HepG2 (cell line): ENCODE results near the gene PTPRE. TPM values are rescaled to one million over a fixed set of nuclear protein-coding genes. Genes with fewer than 3 reads are reported as not detected.

Source experiments
- ATAC-seq: fragments of 200-7000 bp; cut with Tn5 transposase; 3 replicates; pipeline ENCODE4 v1.9.1; 2020; ENCODE audit warnings: mild to moderate bottlenecking, moderate library complexity
- BruUV-seq: library from RNA; stranded (reverse); fragments of 400-500 nt; replicated peaks from 2 replicates; lab custom pipeline; 2021; lab: Mats Ljungman, UMichigan
- CTCF ChIA-PET: fragments of 300-600 bp; formaldehyde crosslinking; extraction: SDS; loops from one replicate; lab custom pipeline; 2021; ENCODE audit warnings: low total read pairs, inconsistent platforms, low intra/inter-chr PET ratio; lab: Yijun Ruan, JAX
- POLR2A ChIA-PET: fragments of 350-600 bp; sonication (Branson Sonifier 250); formaldehyde crosslinking; loops from one replicate; lab custom pipeline; 2020; ENCODE audit warnings: antibody characterized with exemption, inconsistent platforms; lab: Yijun Ruan, JAX
- DNase-seq: peaks from one replicate; pipeline ENCODE4 v3.0.0-alpha.2; 2015; ENCODE audit warnings: low spot score
- FAIRE-seq: peaks from 3 replicates; lab custom pipeline; 2011; peaks lifted over from hg19 to GRCh38; lab: Jason Lieb, UNC
- H2AFZ ChIP-seq: one replicate; pipeline ENCODE4 v1.6.1; 2011; ENCODE audit warnings: low read length, inconsistent platforms
- H3K27ac ChIP-seq: fragments of 300-600 bp; 3 replicates; pipeline ENCODE4 v1.8.0; 2011; ENCODE audit warnings: mixed run types, mild to moderate bottlenecking, mixed read lengths, low read length, inconsistent platforms; ENCODE audit not compliant: insufficient read depth; ENCODE audit errors: extremely low read length
- H3K27me3 ChIP-seq, 2 experiments: fragments of 200-600 bp in 1 of 2; 2 replicates in 1 of 2; 3 replicates in 1 of 2; pipeline versions ENCODE4 v1.6.0 to v1.8.0; 2011; ENCODE audit warnings: low read length in 2 of 2, mild to moderate bottlenecking in 2 of 2, moderate library complexity in 2 of 2, inconsistent platforms in 1 of 2; ENCODE audit not compliant: insufficient read depth in 2 of 2, control insufficient read depth in 1 of 2
- H3K36me3 ChIP-seq, 2 experiments: fragments of 200-600 bp in 1 of 2; replicated peaks in 1 of 2; 2 replicates in 1 of 2; 3 replicates in 1 of 2; pipeline versions ENCODE4 v1.5.1 to v1.8.0; 2011; ENCODE audit warnings: low read length in 2 of 2, inconsistent platforms in 1 of 2; ENCODE audit not compliant: insufficient read depth in 2 of 2, control insufficient read depth in 1 of 2
- H3K4me1 ChIP-seq: 2 replicates; pipeline ENCODE4 v1.5.1; 2012; ENCODE audit warnings: low read length, inconsistent platforms; ENCODE audit not compliant: insufficient read depth
- H3K4me2 ChIP-seq: 2 replicates; pipeline ENCODE4 v1.6.0; 2011; ENCODE audit warnings: low read depth, low read length, inconsistent platforms
- H3K4me3 ChIP-seq, 3 experiments: fragments of 200-600 bp in 1 of 3; sonication (generic), shearing (Covaris generic) in 1 of 3; replicated peaks in 1 of 3; 2 replicates each; pipeline ENCODE4 v1.5.1; 2011 to 2016; ENCODE audit warnings: low read length in 3 of 3, inconsistent platforms in 2 of 3, low read depth in 2 of 3, mild to moderate bottlenecking in 2 of 3, control low read depth in 1 of 3, mixed read lengths in 1 of 3; ENCODE audit not compliant: insufficient read depth in 1 of 3
- H3K79me2 ChIP-seq: one replicate; pipeline ENCODE4 v1.6.1; 2011; ENCODE audit warnings: low read length, inconsistent platforms; ENCODE audit not compliant: insufficient read depth
- H3K9ac ChIP-seq: 2 replicates; pipeline ENCODE4 v1.6.0; 2011; ENCODE audit warnings: mild to moderate bottlenecking, low read depth, low read length, inconsistent platforms; ENCODE audit not compliant: insufficient read depth
- H3K9me3 ChIP-seq: 2 replicates; pipeline ENCODE4 v1.5.1; 2012; ENCODE audit warnings: mild to moderate bottlenecking, low read length
- H4K20me1 ChIP-seq: 2 replicates; pipeline ENCODE4 v1.6.0; 2011; ENCODE audit warnings: inconsistent platforms, mild to moderate bottlenecking, low read length, moderate library complexity; ENCODE audit not compliant: insufficient read depth
- FOXJ3 ChIP-seq: sonication (generic); formaldehyde crosslinking; IDR thresholded peaks from 2 replicates; pipeline ENCODE4 v1.4.0; 2020; ENCODE audit warnings: missing genetic modification reagents, mild to moderate bottlenecking, borderline replicate concordance
- NR3C1 ChIP-seq: sonication (generic); formaldehyde crosslinking; IDR thresholded peaks from 2 replicates; pipeline ENCODE4 v1.4.0; 2020; ENCODE audit warnings: missing genetic modification reagents
- U2AF1 ChIP-seq: fragments of 200-400 bp; formaldehyde crosslinking; optimal IDR thresholded peaks from 2 replicates; pipeline ENCODE3; 2017; ENCODE audit warnings: mild to moderate bottlenecking, low read depth, low read length
- ZNF451 ChIP-seq: sonication (generic); formaldehyde crosslinking; IDR thresholded peaks from 2 replicates; pipeline ENCODE4 v1.5.0; 2020; ENCODE audit warnings: mild to moderate bottlenecking, missing genetic modification reagents
- ZNF660 ChIP-seq: sonication (generic); formaldehyde crosslinking; IDR thresholded peaks from 2 replicates; pipeline ENCODE4 v1.5.1; 2020; ENCODE audit warnings: mild to moderate bottlenecking, low read depth, missing genetic modification reagents, borderline replicate concordance
- WGBS: methylation state at CpG from one replicate; pipeline ENCODE4 v1.1.6; 2017; ENCODE audit warnings: low lambda C conversion rate; 5-methylcytosine and 5-hydroxymethylcytosine counted together
- in situ Hi-C: cut with HindIII; loops from 2 replicates; pipeline ENCODE4 v1.10.0; 2017; ENCODE audit warnings: low pct_unique_long_range_greater_than_20kb; ENCODE audit not compliant: extremely low pct_ligation_motif_present
- intact Hi-C: fragments of 100-400 bp; cut with micrococcal nuclease; formaldehyde crosslinking; loops from one replicate; pipeline ENCODE4 v1.10.0; 2022; ENCODE audit not compliant: unreplicated experiment
- polyA plus RNA-seq, 8 experiments: library from polyadenylated mRNA; depleted of rRNA in 3 of 8; stranded (reverse) in 7 of 8; unstranded in 1 of 8; fragments of >200 nt; fragmentation: Illumina TruSeq in 4 of 8; extraction: Trizol in 4 of 8; gene quantifications; 2 replicates each; pipeline versions ENCODE4 v1.2.1 to v1.2.3, GENCODE V29; 2011 to 2016; ENCODE audit warnings: low read depth in 4 of 8, missing spikeins in 1 of 8, mixed read lengths in 1 of 8; ENCODE audit not compliant: insufficient read depth in 1 of 8
- total RNA-seq, 5 experiments: library from RNA; depleted of rRNA; stranded (reverse); fragments of >200 nt; fragmentation: Illumina TruSeq; extraction: Trizol; gene quantifications; 2 replicates each; pipeline ENCODE4 v1.2.3, GENCODE V29; 2016; ENCODE audit warnings: low read depth in 1 of 5
- TF ChIP-seq, protein P1 (sequence below): sonication (generic); formaldehyde crosslinking; IDR thresholded peaks from 2 replicates; pipeline ENCODE4 v1.5.1; 2020; ENCODE audit warnings: missing genetic modification reagents, mild to moderate bottlenecking, borderline replicate concordance
- TF ChIP-seq, protein P2 (sequence below): sonication (generic); formaldehyde crosslinking; IDR thresholded peaks from 2 replicates; pipeline ENCODE4 v1.4.0; 2020; ENCODE audit warnings: mild to moderate bottlenecking, missing genetic modification reagents
- TF ChIP-seq, protein P3 (sequence below), 2 experiments: sonication (generic) in 1 of 2; formaldehyde crosslinking in 1 of 2; IDR thresholded peaks; 2 replicates each; pipeline versions ENCODE4 v1.6.1 to v1.9.0; 2014 to 2022; ENCODE audit warnings: antibody characterized with exemption in 1 of 2, borderline replicate concordance in 1 of 2, inconsistent platforms in 1 of 2, low read depth in 1 of 2, missing genetic modification reagents in 1 of 2

The PTPRE gene
- total and polyA plus RNA-seq, 2 of the 13 experiments (the other 11 are each of a cell fraction or from before 2014, with no cell fraction given) = 0.01 to 0.02 TPM

DNA sequence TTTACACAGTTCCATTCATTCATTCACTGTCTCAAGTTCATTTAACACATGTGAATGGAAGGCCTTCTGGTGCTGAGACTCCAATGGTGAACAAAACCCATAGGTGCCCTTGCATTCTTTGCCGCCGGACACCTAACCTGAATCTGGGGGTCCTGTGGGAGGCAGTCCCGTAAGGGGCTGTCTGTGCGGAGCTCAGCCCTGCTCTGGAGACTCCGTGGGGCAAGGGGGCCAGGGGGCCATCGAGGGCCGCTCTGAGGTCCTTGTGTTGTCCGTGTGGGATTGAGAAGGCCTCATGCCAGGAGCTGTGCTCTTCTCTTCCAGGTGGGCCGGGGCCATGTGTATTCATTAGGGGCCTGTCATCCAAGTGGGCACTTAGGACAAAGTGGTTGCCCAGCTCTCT is 15.3 kb downstream of the PTPRE start:
- Histone ChIP-seq H4K20me1 (no peaks in the 10 kb centered on the region), H3K9me3 (no peaks in the 10 kb centered on the region), H3K4me2 (no peak overlapping the region), H3K79me2 (no peaks in the 10 kb centered on the region), H3K36me3 (no peaks in the 10 kb centered on the region), H3K4me1 (no peaks in the 10 kb centered on the region), H3K9ac (no peak overlapping the region), H3K4me3 (no peak overlapping the region), H3K27me3 (peaks cover 0 to 4% of the 10 kb centered on the region in 2 experiments; a peak in 2 of 5 replicates), H3K27ac (no peak overlapping the region), H2AFZ (no peak overlapping the region)
- intact Hi-C loops = no loop called here
- no peak for ATAC-seq
- POLR2A ChIA-PET = no interaction called here
- WGBS = 64% methylated on average over 4 of the region's 9 CpGs
- no peak for DNase-seq
- no peak for FAIRE-seq
- in situ Hi-C loops = no loop called here
- BruUV-seq = no TSS peak
- CTCF ChIA-PET = no interaction called here
- TF ChIP-seq U2AF1 = no peak
- TF ChIP-seq, protein P1, sequence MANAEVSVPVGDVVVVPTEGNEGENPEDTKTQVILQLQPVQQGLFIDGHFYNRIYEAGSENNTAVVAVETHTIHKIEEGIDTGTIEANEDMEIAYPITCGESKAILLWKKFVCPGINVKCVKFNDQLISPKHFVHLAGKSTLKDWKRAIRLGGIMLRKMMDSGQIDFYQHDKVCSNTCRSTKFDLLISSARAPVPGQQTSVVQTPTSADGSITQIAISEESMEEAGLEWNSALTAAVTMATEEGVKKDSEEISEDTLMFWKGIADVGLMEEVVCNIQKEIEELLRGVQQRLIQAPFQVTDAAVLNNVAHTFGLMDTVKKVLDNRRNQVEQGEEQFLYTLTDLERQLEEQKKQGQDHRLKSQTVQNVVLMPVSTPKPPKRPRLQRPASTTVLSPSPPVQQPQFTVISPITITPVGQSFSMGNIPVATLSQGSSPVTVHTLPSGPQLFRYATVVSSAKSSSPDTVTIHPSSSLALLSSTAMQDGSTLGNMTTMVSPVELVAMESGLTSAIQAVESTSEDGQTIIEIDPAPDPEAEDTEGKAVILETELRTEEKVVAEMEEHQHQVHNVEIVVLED = no peak
- no peak for TF ChIP-seq FOXJ3 (CRISPR knock-in tag)
- no peak for TF ChIP-seq ZNF660
- TF ChIP-seq NR3C1 (CRISPR knock-in tag) = no peak
- TF ChIP-seq, protein P2, sequence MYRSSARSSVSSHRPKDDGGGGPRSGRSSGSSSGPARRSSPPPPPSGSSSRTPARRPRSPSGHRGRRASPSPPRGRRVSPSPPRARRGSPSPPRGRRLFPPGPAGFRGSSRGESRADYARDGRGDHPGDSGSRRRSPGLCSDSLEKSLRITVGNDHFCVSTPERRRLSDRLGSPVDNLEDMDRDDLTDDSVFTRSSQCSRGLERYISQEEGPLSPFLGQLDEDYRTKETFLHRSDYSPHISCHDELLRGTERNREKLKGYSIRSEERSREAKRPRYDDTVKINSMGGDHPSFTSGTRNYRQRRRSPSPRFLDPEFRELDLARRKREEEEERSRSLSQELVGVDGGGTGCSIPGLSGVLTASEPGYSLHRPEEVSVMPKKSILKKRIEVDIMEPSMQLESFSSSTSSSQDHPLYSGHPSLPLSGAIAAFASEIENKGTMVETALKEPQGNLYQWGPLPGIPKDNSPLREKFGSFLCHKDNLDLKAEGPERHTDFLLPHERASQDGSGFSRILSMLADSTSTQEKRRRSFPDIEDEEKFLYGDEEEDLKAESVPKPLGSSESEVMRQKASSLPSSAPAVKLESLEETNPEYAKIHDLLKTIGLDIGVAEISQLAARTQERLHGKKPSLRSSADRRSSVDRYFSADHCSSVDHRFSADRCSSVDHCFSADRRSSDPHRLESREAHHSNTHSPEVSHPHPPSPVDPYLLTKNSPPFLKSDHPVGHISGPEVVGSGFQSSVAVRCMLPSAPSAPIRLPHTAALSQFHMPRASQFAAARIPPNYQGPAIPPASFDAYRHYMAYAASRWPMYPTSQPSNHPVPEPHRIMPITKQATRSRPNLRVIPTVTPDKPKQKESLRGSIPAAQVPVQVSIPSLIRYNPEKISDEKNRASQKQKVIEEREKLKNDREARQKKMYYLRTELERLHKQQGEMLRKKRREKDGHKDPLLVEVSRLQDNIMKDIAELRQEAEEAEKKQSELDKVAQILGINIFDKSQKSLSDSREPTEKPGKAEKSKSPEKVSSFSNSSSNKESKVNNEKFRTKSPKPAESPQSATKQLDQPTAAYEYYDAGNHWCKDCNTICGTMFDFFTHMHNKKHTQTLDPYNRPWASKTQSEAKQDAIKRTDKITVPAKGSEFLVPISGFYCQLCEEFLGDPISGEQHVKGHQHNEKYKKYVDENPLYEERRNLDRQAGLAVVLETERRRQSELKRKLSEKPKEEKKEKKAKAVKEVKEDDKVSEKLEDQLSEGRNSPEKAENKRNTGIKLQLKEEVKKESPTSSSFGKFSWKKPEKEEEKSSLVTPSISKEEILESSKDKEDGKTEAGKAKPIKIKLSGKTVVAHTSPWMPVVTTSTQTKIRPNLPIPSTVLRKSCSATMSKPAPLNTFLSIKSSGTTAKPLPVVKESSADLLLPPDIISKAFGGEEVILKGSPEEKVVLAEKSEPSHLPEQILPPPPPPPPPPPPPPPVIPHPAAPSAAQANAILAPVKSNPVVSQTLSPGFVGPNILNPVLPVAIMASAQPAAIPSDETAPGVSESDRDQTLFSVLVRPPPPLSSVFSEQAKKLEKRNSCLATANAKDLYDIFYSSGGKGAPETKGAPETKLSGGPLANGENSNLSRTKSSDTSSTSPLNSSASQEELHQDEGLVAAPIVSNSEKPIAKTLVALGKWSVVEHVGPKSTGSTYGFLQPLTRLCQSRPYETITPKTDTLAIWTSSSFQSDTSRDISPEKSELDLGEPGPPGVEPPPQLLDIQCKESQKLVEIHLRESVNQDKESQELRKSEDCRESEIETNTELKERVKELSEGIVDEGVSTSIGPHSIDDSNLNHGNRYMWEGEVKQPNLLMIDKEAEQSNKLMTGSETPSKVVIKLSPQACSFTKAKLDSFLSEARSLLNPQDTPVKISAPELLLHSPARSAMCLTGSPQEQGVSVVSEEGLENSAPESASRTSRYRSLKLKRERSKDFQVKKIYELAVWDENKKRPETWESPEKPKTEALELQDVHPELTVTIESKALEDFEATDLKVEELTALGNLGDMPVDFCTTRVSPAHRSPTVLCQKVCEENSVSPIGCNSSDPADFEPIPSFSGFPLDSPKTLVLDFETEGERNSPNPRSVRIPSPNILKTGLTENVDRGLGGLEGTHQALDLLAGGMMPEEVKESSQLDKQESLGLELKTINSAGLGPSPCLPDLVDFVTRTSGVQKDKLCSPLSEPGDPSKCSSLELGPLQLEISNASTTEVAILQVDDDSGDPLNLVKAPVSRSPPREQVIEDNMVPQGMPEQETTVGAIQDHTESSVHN (CRISPR knock-in tag) = no peak
- TF ChIP-seq, protein P3, sequence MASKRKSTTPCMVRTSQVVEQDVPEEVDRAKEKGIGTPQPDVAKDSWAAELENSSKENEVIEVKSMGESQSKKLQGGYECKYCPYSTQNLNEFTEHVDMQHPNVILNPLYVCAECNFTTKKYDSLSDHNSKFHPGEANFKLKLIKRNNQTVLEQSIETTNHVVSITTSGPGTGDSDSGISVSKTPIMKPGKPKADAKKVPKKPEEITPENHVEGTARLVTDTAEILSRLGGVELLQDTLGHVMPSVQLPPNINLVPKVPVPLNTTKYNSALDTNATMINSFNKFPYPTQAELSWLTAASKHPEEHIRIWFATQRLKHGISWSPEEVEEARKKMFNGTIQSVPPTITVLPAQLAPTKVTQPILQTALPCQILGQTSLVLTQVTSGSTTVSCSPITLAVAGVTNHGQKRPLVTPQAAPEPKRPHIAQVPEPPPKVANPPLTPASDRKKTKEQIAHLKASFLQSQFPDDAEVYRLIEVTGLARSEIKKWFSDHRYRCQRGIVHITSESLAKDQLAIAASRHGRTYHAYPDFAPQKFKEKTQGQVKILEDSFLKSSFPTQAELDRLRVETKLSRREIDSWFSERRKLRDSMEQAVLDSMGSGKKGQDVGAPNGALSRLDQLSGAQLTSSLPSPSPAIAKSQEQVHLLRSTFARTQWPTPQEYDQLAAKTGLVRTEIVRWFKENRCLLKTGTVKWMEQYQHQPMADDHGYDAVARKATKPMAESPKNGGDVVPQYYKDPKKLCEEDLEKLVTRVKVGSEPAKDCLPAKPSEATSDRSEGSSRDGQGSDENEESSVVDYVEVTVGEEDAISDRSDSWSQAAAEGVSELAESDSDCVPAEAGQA (IDR thresholded peaks at IDR 0.05; ENCODE audit: low read depth) = no peak
- TF ChIP-seq, protein P3 (CRISPR knock-in tag; IDR thresholded peaks at IDR 0.05; ENCODE audit: borderline replicate concordance) = no peak
- no peak for TF ChIP-seq ZNF451 (CRISPR knock-in tag)
